HepG2 (cell line): Measurements from ENCODE around the gene RBM5. TPM values are rescaled to one million over a fixed set of nuclear protein-coding genes. Genes with fewer than 3 reads are reported as not detected.

Experiments
- AHR ChIP-seq: IDR thresholded peaks from 2 replicates; pipeline ENCODE4 v1.6.1; 2018; ENCODE audit warnings: missing genetic modification reagents, missing compliant biosample characterization
- CTCF ChIP-seq: sonication (generic); formaldehyde crosslinking; IDR thresholded peaks from 2 replicates; pipeline ENCODE4 v1.5.0; 2020; ENCODE audit warnings: mild to moderate bottlenecking, missing genetic modification reagents, moderate library complexity
- MATR3 ChIP-seq: sonication (generic); formaldehyde crosslinking; IDR thresholded peaks from 2 replicates; pipeline ENCODE4 v1.4.0; 2020; ENCODE audit warnings: missing genetic modification reagents
- MTF2 ChIP-seq: sonication (generic); formaldehyde crosslinking; IDR thresholded peaks from 2 replicates; pipeline ENCODE4 v1.5.0; 2020; ENCODE audit warnings: missing genetic modification reagents, borderline replicate concordance
- MXI1 ChIP-seq: IDR thresholded peaks from 3 replicates; pipeline ENCODE4 v1.6.1; 2012; ENCODE audit warnings: low read depth, low read length, inconsistent platforms, borderline replicate concordance
- PHB2 ChIP-seq: fragments of 450-650 bp; IDR thresholded peaks from 2 replicates; pipeline ENCODE4 v1.6.1; 2018; ENCODE audit not compliant: partially characterized antibody
- SP4 ChIP-seq: sonication (generic); formaldehyde crosslinking; IDR thresholded peaks from 2 replicates; pipeline ENCODE4 v1.8.1; 2023; ENCODE audit warnings: mild to moderate bottlenecking, missing genetic modification reagents
- SRSF4 ChIP-seq: fragments of 200-400 bp; formaldehyde crosslinking; IDR thresholded peaks from one replicate; pipeline ENCODE4 v1.6.1; 2018; ENCODE audit warnings: mild to moderate bottlenecking, low read depth, low read length, moderate library complexity; ENCODE audit not compliant: poor library complexity, severe bottlenecking
- TCF12 ChIP-seq, 2 experiments: fragments of 450-650 bp in 1 of 2; sonication (generic) in 1 of 2; formaldehyde crosslinking in 1 of 2; IDR thresholded peaks; 2 replicates each; pipeline versions ENCODE4 v1.6.1 to v1.8.0; 2017 to 2022; ENCODE audit warnings: antibody characterized with exemption in 1 of 2, mild to moderate bottlenecking in 1 of 2, missing genetic modification reagents in 1 of 2, moderate library complexity in 1 of 2
- ZFP91 ChIP-seq: sonication (generic); formaldehyde crosslinking; IDR thresholded peaks from 2 replicates; pipeline ENCODE4 v1.9.0; 2022; ENCODE audit warnings: missing genetic modification reagents, mild to moderate bottlenecking, borderline replicate concordance
- ZNF260 ChIP-seq: sonication (generic); formaldehyde crosslinking; IDR thresholded peaks from 2 replicates; pipeline ENCODE4 v1.4.0; 2020; ENCODE audit warnings: missing genetic modification reagents, low read depth, mild to moderate bottlenecking, borderline replicate concordance
- ZNF496 ChIP-seq: sonication (generic); formaldehyde crosslinking; IDR thresholded peaks from 2 replicates; pipeline ENCODE4 v1.8.1; 2023; ENCODE audit warnings: mild to moderate bottlenecking, moderate library complexity, missing genetic modification reagents; ENCODE audit not compliant: insufficient replicate concordance
- ZNF891 ChIP-seq: sonication (generic); formaldehyde crosslinking; IDR thresholded peaks from 2 replicates; pipeline ENCODE4 v1.5.0; 2020; ENCODE audit warnings: mild to moderate bottlenecking, missing genetic modification reagents
- polyA plus RNA-seq, 8 experiments: library from polyadenylated mRNA; depleted of rRNA in 3 of 8; stranded (reverse) in 7 of 8; unstranded in 1 of 8; fragments of >200 nt; fragmentation: Illumina TruSeq in 4 of 8; extraction: Trizol in 4 of 8; gene quantifications; 2 replicates each; pipeline versions ENCODE4 v1.2.1 to v1.2.3, GENCODE V29; 2011 to 2016; ENCODE audit warnings: low read depth in 4 of 8, missing spikeins in 1 of 8, mixed read lengths in 1 of 8; ENCODE audit not compliant: insufficient read depth in 1 of 8
- total RNA-seq, 5 experiments: library from RNA; depleted of rRNA; stranded (reverse); fragments of >200 nt; fragmentation: Illumina TruSeq; extraction: Trizol; gene quantifications; 2 replicates each; pipeline ENCODE4 v1.2.3, GENCODE V29; 2016; ENCODE audit warnings: low read depth in 1 of 5
- TF ChIP-seq, protein P1 (sequence below): sonication (generic); formaldehyde crosslinking; IDR thresholded peaks from 2 replicates; pipeline ENCODE4 v1.4.0; 2020; ENCODE audit warnings: mild to moderate bottlenecking, low read depth, missing genetic modification reagents
- TF ChIP-seq, protein P2 (sequence below): sonication (generic); formaldehyde crosslinking; IDR thresholded peaks from 2 replicates; pipeline ENCODE4 v1.4.0; 2020; ENCODE audit warnings: missing genetic modification reagents

Gene RBM5
- total and polyA plus RNA-seq, 2 of the 13 experiments (the other 11 are each of a cell fraction or from before 2014, with no cell fraction given) = 106 to 204 TPM

DNA sequence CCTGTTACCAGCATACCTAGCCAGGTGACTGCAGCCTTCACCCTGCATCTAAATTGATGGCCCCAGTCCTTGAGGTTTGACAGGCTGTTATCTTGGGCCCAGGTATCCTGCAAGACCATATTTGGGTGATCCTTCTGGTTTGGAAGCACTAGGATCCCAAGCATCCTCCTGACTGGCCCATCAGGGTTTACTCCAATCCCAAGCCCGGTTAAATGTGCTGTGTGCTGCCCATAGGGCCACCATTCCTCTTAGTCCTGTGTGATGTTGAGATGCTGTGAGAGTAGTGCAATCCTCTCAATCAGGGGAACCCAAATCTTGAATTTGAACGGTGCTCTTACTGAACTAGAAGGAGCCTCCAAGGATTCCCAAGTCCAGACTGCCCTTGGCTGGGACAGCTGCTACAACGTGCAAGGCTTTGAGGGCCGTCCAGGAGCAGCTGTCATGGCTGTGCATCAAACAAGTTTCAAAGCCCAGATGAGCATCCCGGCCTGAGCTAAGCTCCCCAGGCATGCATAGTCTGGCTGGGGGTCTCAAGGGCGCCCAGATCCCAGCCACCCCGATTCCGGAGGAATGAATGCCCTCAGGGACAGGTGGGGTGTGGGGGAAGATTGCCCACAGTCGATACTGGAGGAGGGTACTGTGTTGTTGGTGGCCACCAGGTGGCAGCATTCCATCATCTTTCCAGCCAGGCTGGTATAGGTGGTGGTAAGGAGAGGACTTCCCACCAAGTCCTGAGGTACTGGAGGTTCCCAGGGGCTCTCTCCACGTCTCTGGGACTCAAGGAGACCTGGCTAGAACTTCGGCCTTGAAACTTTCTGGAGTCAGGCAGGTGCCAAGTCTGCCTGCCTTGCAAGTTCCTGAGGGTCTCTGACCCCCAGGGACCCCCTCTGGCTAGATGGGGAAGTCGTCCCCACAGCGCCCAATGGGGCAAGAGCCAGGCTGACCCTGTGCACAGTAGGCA, 32.6 kb downstream of the RBM5 start (continued):
- TF ChIP-seq, protein P1, sequence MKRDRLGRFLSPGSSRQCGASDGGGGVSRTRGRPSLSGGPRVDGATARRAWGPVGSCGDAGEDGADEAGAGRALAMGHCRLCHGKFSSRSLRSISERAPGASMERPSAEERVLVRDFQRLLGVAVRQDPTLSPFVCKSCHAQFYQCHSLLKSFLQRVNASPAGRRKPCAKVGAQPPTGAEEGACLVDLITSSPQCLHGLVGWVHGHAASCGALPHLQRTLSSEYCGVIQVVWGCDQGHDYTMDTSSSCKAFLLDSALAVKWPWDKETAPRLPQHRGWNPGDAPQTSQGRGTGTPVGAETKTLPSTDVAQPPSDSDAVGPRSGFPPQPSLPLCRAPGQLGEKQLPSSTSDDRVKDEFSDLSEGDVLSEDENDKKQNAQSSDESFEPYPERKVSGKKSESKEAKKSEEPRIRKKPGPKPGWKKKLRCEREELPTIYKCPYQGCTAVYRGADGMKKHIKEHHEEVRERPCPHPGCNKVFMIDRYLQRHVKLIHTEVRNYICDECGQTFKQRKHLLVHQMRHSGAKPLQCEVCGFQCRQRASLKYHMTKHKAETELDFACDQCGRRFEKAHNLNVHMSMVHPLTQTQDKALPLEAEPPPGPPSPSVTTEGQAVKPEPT (CRISPR knock-in tag) = no peak
- TF ChIP-seq AHR = no peak
- TF ChIP-seq, protein P2, sequence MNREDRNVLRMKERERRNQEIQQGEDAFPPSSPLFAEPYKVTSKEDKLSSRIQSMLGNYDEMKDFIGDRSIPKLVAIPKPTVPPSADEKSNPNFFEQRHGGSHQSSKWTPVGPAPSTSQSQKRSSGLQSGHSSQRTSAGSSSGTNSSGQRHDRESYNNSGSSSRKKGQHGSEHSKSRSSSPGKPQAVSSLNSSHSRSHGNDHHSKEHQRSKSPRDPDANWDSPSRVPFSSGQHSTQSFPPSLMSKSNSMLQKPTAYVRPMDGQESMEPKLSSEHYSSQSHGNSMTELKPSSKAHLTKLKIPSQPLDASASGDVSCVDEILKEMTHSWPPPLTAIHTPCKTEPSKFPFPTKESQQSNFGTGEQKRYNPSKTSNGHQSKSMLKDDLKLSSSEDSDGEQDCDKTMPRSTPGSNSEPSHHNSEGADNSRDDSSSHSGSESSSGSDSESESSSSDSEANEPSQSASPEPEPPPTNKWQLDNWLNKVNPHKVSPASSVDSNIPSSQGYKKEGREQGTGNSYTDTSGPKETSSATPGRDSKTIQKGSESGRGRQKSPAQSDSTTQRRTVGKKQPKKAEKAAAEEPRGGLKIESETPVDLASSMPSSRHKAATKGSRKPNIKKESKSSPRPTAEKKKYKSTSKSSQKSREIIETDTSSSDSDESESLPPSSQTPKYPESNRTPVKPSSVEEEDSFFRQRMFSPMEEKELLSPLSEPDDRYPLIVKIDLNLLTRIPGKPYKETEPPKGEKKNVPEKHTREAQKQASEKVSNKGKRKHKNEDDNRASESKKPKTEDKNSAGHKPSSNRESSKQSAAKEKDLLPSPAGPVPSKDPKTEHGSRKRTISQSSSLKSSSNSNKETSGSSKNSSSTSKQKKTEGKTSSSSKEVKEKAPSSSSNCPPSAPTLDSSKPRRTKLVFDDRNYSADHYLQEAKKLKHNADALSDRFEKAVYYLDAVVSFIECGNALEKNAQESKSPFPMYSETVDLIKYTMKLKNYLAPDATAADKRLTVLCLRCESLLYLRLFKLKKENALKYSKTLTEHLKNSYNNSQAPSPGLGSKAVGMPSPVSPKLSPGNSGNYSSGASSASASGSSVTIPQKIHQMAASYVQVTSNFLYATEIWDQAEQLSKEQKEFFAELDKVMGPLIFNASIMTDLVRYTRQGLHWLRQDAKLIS (CRISPR knock-in tag) = 0 out of 2 replicates have a peak, but pooled peaks have one; percentile 21
- no peak for TF ChIP-seq PHB2
- TF ChIP-seq ZNF891 (CRISPR knock-in tag) = 0 out of 2 replicates have a peak, but pooled peaks have one; percentile 43
- TF ChIP-seq MTF2 (CRISPR knock-in tag) = no peak
- TF ChIP-seq ZNF496 (CRISPR knock-in tag) = no peak
- TF ChIP-seq CTCF (CRISPR knock-in tag) = peak; percentile 95
- TF ChIP-seq ZNF260 (CRISPR knock-in tag) = no peak
- 0 out of 2 replicates have a peak, but pooled peaks have one; percentile 3 for TF ChIP-seq SP4 (CRISPR knock-in tag)
- TF ChIP-seq MXI1 = 0 out of 3 replicates have a peak, but pooled peaks have one; percentile 13
- TF ChIP-seq SRSF4 = no peak
- TF ChIP-seq TCF12 (IDR thresholded peaks at IDR 0.05) = no peak
- no peak for TF ChIP-seq TCF12 (CRISPR knock-in tag; IDR thresholded peaks at IDR 0.05)
- no peak for TF ChIP-seq MATR3 (CRISPR knock-in tag)
- peak; percentile 33; the same call in 1 of the 2 replicates for TF ChIP-seq ZFP91
